WTC11 (cell line): Measurements from ENCODE around the gene MAFB.

Experiments
- AFF4 ChIP-seq: sonication (generic); formaldehyde crosslinking; IDR thresholded peaks from 2 replicates; pipeline ENCODE4 v1.8.1; 2023; ENCODE audit warnings: mild to moderate bottlenecking, missing genetic modification reagents, borderline replicate concordance
- JUN ChIP-seq: sonication (generic); formaldehyde crosslinking; IDR thresholded peaks from 2 replicates; pipeline ENCODE4 v1.8.0; 2023; ENCODE audit warnings: mild to moderate bottlenecking, missing genetic modification reagents
- NFE2L1 ChIP-seq: sonication (generic); formaldehyde crosslinking; IDR thresholded peaks from 2 replicates; pipeline ENCODE4 v1.8.1; 2023; ENCODE audit warnings: missing genetic modification reagents
- ZNF423 ChIP-seq: fragments of 250-450 bp; sonication (Bioruptor Pico); IDR thresholded peaks from 2 replicates; pipeline ENCODE4 v2.1.2; 2022; ENCODE audit warnings: mild to moderate bottlenecking, moderate library complexity
- TF ChIP-seq, protein P1 (sequence below): fragments of 200-600 bp; IDR thresholded peaks from 2 replicates; pipeline ENCODE4 v1.8.0; 2022; ENCODE audit warnings: antibody characterized with exemption
- TF ChIP-seq, protein P2 (sequence below): sonication (generic); formaldehyde crosslinking; IDR thresholded peaks from 2 replicates; pipeline ENCODE4 v1.8.0; 2022; ENCODE audit warnings: mild to moderate bottlenecking, missing genetic modification reagents

- TF ChIP-seq NFE2L1 (CRISPR knock-in tag), result no peak
- TF ChIP-seq AFF4 (CRISPR knock-in tag), result no peak
- TF ChIP-seq, protein P1, sequence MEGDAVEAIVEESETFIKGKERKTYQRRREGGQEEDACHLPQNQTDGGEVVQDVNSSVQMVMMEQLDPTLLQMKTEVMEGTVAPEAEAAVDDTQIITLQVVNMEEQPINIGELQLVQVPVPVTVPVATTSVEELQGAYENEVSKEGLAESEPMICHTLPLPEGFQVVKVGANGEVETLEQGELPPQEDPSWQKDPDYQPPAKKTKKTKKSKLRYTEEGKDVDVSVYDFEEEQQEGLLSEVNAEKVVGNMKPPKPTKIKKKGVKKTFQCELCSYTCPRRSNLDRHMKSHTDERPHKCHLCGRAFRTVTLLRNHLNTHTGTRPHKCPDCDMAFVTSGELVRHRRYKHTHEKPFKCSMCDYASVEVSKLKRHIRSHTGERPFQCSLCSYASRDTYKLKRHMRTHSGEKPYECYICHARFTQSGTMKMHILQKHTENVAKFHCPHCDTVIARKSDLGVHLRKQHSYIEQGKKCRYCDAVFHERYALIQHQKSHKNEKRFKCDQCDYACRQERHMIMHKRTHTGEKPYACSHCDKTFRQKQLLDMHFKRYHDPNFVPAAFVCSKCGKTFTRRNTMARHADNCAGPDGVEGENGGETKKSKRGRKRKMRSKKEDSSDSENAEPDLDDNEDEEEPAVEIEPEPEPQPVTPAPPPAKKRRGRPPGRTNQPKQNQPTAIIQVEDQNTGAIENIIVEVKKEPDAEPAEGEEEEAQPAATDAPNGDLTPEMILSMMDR, result no peak
- TF ChIP-seq, protein P2, sequence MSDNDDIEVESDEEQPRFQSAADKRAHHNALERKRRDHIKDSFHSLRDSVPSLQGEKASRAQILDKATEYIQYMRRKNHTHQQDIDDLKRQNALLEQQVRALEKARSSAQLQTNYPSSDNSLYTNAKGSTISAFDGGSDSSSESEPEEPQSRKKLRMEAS, result no peak
- TF ChIP-seq JUN (CRISPR knock-in tag), result no peak
- no peak for TF ChIP-seq ZNF423 (CRISPR knock-in tag)
Observed at GRCh38 chr20:40673442-40673841, 15.6 kb downstream of the MAFB start.
